Body of pancreas (tissue), 4 donors: ENCODE data around the gene VKORC1L1. TPM values are rescaled to one million over a fixed set of nuclear protein-coding genes. Genes with fewer than 3 reads are reported as not detected.

Source experiments
- ATAC-seq: fragments of 150-250 bp; one replicate; pipeline ENCODE4 v1.9.1; 2016
- DNase-seq, 4 donors: peaks; one replicate each; pipeline ENCODE4 v3.0.0-alpha.2; 2019
- H3K27ac ChIP-seq, 4 donors: fragments of 200-600 bp; sonication (generic); 1 replicate in 3 of 4; 2 replicates in 1 of 4; pipeline versions ENCODE4 v1.5.1 to v1.6.1; 2016 to 2019; ENCODE audit warnings: mild to moderate bottlenecking in 1 of 4, mixed read lengths in 1 of 4, moderate library complexity in 1 of 4
- H3K27me3 ChIP-seq, 2 donors: fragments of 200-600 bp; sonication (generic); one replicate each; pipeline ENCODE4 v1.6.0; 2016; ENCODE audit warnings: mild to moderate bottlenecking in 1 of 2
- H3K36me3 ChIP-seq, 2 donors: fragments of 200-600 bp; sonication (generic); replicated peaks in 1 of 2; 2 replicates each; pipeline ENCODE4 v1.5.1; 2016; ENCODE audit warnings: low read depth in 2 of 2; ENCODE audit not compliant: insufficient read depth in 1 of 2
- H3K4me1 ChIP-seq: fragments of 200-600 bp; sonication (generic); one replicate; pipeline ENCODE4 v1.6.0; 2016
- H3K4me3 ChIP-seq, 2 donors: fragments of 200-600 bp; sonication (generic); 1 replicate in 1 of 2; 2 replicates in 1 of 2; pipeline ENCODE4 v1.5.1; 2016 to 2019
- H3K9me3 ChIP-seq, 3 donors: fragments of 200-600 bp; sonication (generic); 1 replicate in 2 of 3; 2 replicates in 1 of 3; pipeline ENCODE4 v1.5.1; 2016
- POLR2A ChIP-seq, 3 donors: fragments of 450-650 bp; IDR thresholded peaks; one replicate each; pipeline ENCODE4 v1.6.1; 2016; ENCODE audit warnings: antibody characterized with exemption in 3 of 3, mild to moderate bottlenecking in 2 of 3
- WGBS, 2 donors: methylation state at CpG; one replicate each; pipeline ENCODE4 v1.1.5; 2017; 5-methylcytosine and 5-hydroxymethylcytosine counted together
- intact Hi-C: fragments of 100-400 bp; cut with DNase I; formaldehyde crosslinking; loops from one replicate; pipeline ENCODE4 v1.15.1; 2023
- total RNA-seq, 2 donors: library from RNA; depleted of rRNA; stranded (reverse); fragments of >200 nt; gene quantifications; one replicate each; pipeline ENCODE4 v1.1.0, GENCODE V29; 2016
- TF ChIP-seq, protein P1 (sequence below), 7 experiments: fragments of 450-650 bp in 4 of 7; fragments of 200-600 bp in 3 of 7; sonication (generic) in 3 of 7; IDR thresholded peaks; one replicate each; pipeline ENCODE4 v1.5.1; 2016 to 2019; ENCODE audit warnings: antibody characterized with exemption in 7 of 7

The VKORC1L1 gene
- total RNA-seq, 2 donors from 2014 or later, result 9.9 to 18.8 TPM

DNA sequence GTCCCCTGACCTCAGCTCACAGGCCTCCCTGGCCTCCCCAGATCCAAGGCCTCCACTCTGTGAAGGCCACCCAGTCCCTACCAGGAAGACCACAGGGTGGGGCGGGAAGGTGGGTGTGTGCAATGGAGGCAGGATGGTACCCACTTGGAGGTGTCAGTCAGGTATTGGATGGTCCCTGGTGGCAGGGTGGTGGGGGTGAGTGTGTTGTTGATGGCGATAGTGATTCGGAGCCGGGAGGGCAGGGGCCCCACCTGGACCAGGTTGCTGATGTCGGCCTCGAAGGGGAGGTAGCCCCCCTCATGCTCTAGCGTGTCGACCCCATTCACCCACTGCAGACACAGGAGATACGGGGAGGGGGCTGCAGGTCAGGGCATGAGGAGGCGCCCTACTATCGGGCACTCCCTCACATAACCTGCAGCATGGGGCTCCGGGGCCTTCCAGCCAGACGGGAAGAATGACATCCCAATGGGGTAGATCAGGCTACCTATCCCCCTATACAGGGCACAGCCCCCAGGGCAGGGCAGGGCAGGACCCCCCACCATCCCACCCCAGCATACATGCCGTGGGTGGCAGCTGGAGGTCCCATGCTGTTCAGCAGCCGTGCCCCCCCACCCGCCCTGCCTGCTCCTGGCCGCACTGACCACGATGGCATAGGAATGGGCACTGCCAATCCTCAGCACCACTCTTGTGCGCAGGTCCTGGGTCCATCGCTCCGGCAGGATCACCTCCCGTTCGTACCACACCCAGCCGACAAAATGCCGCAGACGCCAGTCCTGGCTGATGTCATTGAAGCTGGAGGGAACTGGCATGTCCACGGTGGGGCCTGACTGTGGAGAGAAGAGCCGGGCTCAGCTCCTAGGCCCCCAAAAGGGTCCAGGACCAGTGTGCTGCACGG lies 107.0 kb downstream of the VKORC1L1 start:
- ATAC-seq, result no peak
- Histone ChIP-seq H3K27ac (peak overlapping the region in 1 of 4 donors; percentile 13), H3K27me3 (no peaks in the 10 kb centered on the region), H3K4me1 (peaks cover 16% of the 10 kb centered on the region), H3K9me3 (no peaks in the 10 kb centered on the region), H3K36me3 (no peaks in the 10 kb centered on the region), H3K4me3 (no peak overlapping the region)
- TF ChIP-seq, protein P1, sequence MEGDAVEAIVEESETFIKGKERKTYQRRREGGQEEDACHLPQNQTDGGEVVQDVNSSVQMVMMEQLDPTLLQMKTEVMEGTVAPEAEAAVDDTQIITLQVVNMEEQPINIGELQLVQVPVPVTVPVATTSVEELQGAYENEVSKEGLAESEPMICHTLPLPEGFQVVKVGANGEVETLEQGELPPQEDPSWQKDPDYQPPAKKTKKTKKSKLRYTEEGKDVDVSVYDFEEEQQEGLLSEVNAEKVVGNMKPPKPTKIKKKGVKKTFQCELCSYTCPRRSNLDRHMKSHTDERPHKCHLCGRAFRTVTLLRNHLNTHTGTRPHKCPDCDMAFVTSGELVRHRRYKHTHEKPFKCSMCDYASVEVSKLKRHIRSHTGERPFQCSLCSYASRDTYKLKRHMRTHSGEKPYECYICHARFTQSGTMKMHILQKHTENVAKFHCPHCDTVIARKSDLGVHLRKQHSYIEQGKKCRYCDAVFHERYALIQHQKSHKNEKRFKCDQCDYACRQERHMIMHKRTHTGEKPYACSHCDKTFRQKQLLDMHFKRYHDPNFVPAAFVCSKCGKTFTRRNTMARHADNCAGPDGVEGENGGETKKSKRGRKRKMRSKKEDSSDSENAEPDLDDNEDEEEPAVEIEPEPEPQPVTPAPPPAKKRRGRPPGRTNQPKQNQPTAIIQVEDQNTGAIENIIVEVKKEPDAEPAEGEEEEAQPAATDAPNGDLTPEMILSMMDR (IDR thresholded peaks at IDR 0.05), result no peak
- no peak for TF ChIP-seq POLR2A (IDR thresholded peaks at IDR 0.05)
- DNase-seq, result no peak
- intact Hi-C loops, result no loop called here
- 93 to 94% methylated on average over 19 to 26 of the region's 29 CpGs for WGBS, 2 donors

DNA sequence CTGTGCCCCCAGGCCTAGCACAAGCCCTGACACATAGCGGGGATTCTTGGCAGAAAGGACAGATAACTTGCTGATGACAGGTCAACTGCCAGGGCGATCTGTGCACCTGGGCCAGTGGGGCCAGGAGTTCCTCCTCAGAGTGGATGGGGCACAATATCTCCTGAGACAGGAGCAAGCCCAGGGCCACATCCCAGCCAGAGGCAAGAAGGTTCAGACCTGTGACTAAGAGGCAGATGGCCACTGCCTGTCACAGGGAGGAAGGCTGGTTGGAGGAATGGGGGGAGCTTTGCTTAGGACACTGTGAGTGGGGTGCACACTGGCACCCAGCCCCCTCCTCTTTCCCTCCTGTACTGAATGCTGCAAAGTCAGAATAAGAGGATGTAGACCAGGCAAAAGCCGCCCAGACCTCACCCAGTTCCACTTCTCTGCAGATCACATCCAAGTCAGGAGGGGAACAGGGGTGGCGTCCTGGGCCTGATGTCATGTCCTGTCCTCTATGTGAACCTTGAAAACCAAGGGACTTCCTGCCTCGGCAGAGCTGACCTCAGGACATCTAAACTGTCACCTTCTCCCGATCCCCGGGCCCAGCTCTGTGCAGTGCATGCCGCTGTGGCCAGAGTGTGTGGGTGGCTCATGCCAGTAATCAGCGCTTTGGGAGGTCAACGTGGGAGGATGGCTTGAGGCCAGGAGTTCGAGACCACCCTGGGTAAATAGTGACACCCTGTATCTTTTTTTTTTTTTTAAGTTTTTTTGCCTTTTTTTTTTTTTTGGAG lies 107.8 kb downstream of the VKORC1L1 start:
- peak in 1 of 3 donors; percentile 31 for TF ChIP-seq POLR2A (IDR thresholded peaks at IDR 0.05)
- TF ChIP-seq, protein P1 (IDR thresholded peaks at IDR 0.05), result no peak
- Histone ChIP-seq H3K4me3 (no peak overlapping the region), H3K36me3 (no peaks in the 10 kb centered on the region), H3K27me3 (no peaks in the 10 kb centered on the region), H3K4me1 (peaks cover 16% of the 10 kb centered on the region), H3K9me3 (no peaks in the 10 kb centered on the region), H3K27ac (peak overlapping the region in 2 of 4 donors; percentile 56 to 72)
- DNase-seq (peak in 3 of 4 donors; percentile 29 to 77 (median 36)), ATAC-seq (peak; percentile 16)
- intact Hi-C loops, result no loop called here
- 51 to 56% methylated on average over 8 to 11 of the region's 11 CpGs for WGBS, 2 donors

DNA sequence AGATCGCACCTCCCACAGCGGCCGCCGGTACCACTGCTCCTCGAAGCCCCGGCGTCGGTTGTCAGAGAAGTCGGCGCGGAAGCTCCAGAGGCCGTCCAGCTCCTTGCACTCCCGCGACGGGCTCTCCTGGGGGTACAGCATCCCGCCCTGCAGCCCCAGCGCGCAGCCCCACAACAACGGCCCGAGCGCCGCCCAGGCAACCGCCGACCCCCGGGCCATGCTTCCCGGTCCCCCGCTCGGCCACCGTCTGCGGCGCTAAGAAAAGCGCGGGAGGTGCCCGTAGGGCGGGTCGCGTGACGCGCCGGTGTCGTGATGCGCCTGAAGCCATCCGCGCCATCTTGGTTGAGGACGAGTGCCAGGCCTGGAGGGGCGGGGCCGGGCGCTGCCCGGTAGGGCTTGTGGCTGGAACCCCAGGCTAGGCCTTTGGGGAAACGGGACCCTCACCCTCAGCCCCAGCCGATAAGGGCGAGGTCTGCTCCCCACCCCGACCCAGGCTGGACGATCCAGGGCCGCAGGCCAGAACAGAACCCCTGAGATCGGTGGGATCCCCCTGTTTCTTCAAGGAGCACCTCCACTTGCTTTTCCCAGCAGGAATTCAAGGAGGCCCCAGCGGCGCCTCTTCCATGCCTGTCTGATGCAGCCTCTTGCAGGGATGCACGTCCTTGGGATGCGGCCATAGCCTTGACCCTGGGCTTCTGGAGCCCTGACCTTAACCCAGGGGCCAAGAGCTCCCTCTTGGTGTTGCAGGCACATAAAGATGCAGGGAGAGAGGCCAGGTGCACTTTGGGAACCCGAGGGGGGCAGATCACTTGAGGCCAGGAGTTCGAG lies 109.3 kb downstream of the VKORC1L1 start, which contains the start of gene GUSB:
TSS of gene GUSB (minus strand) at position 249 of the 828 bp plus-strand sequence. CDS start at position 219, 30 bp downstream.
- TF ChIP-seq, protein P1 (IDR thresholded peaks at IDR 0.05), result peak in 2 of 7 experiments; percentile 16 to 17
- TF ChIP-seq POLR2A (IDR thresholded peaks at IDR 0.05), result peak; percentile 49 to 74 (median 67)
- 4 to 21% methylated on average over 6 to 61 of the region's 62 CpGs for WGBS, 2 donors
- Histone ChIP-seq H3K4me1 (peaks cover 16% of the 10 kb centered on the region), H3K9me3 (no peaks in the 10 kb centered on the region), H3K4me3 (peak within 1 kb of the TSS; percentile 24 to 98), H3K36me3 (no peaks in the 10 kb centered on the region), H3K27me3 (no peaks in the 10 kb centered on the region), H3K27ac (peak within 1 kb of the TSS in 3 of 4 donors; percentile 52 to 75 (median 72))
- intact Hi-C loops, result no loop called here
- DNase-seq (peak; percentile 91 to 93 (median 92)), ATAC-seq (peak; percentile 99)

DNA sequence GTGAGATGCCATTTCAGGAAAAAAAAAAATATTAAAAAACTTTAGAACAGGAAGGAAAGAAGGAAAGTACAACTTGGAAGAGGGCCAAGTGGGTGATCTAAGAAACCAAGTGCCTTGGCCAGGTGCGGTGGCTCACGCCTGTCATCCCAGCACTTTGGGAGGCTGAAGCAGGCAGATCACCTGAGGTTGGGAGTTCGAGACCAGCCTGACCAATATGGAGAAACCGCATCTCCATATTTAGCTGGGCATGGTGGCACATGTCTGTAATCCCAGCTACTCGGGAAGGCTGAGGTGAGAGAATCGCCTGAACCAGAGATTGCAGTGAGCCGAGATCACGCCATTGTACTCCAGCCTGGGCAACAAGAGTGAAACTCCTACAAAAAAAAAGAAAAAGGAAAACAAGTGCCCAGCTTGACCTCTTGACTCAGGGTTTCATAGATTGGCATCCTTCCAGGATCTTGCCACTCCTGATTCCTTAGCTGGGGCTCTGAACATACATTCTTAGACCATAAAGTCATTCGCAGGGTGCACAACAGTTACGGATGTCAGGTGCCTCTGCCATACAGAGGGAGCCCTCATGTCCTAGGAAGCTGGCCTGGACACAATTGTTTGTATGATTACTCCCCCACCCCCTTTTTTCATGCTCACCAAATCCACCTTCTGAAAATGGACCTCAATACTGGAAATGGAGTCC lies 111.2 kb downstream of the VKORC1L1 start:
- DNase-seq (no peak), ATAC-seq (no peak)
- Histone ChIP-seq H3K27me3 (no peaks in the 10 kb centered on the region), H3K27ac (no peak overlapping the region), H3K4me3 (no peak overlapping the region), H3K4me1 (peaks cover 16% of the 10 kb centered on the region), H3K9me3 (no peaks in the 10 kb centered on the region), H3K36me3 (no peaks in the 10 kb centered on the region)
- 89 to 94% methylated on average over 10 of the region's 10 CpGs for WGBS, 2 donors
- intact Hi-C loops, result no loop called here
- TF ChIP-seq, protein P1 (IDR thresholded peaks at IDR 0.05), result no peak
- no peak for TF ChIP-seq POLR2A (IDR thresholded peaks at IDR 0.05)
